Nephron progenitor cell (in vitro differentiated cells): Measurements from ENCODE around the gene RASL12.

Experiments used
- DNase-seq: peaks from one replicate; pipeline ENCODE4 v3.0.0; 2021
- H3K27ac Mint-ChIP-seq: 2 replicates; pipeline ENCODE4 v1.8.0; 2021; ENCODE audit warnings: mild to moderate bottlenecking, moderate library complexity, mixed read lengths
- H3K27me3 Mint-ChIP-seq: 2 replicates; pipeline ENCODE4 v1.8.0; 2021; ENCODE audit warnings: mild to moderate bottlenecking, low read depth, mixed read lengths; ENCODE audit not compliant: poor library complexity
- H3K36me3 Mint-ChIP-seq: 2 replicates; pipeline ENCODE4 v1.8.0; 2021; ENCODE audit warnings: low read depth, mixed read lengths
- H3K4me1 Mint-ChIP-seq: 2 replicates; pipeline ENCODE4 v1.8.0; 2021; ENCODE audit warnings: mixed read lengths
- H3K4me3 Mint-ChIP-seq: 2 replicates; pipeline ENCODE4 v1.8.0; 2021; ENCODE audit warnings: mild to moderate bottlenecking, moderate library complexity, mixed read lengths
- H3K9me3 Mint-ChIP-seq: 2 replicates; pipeline ENCODE4 v1.8.0; 2021; ENCODE audit warnings: mild to moderate bottlenecking, moderate library complexity, mixed read lengths
- TF ChIP-seq, protein P1 (sequence below): fragments of 200-600 bp; sonication (generic); IDR thresholded peaks from 2 replicates; pipeline ENCODE4 v1.5.0; 2021; ENCODE audit warnings: antibody characterized with exemption

The RASL12 gene

DNA sequence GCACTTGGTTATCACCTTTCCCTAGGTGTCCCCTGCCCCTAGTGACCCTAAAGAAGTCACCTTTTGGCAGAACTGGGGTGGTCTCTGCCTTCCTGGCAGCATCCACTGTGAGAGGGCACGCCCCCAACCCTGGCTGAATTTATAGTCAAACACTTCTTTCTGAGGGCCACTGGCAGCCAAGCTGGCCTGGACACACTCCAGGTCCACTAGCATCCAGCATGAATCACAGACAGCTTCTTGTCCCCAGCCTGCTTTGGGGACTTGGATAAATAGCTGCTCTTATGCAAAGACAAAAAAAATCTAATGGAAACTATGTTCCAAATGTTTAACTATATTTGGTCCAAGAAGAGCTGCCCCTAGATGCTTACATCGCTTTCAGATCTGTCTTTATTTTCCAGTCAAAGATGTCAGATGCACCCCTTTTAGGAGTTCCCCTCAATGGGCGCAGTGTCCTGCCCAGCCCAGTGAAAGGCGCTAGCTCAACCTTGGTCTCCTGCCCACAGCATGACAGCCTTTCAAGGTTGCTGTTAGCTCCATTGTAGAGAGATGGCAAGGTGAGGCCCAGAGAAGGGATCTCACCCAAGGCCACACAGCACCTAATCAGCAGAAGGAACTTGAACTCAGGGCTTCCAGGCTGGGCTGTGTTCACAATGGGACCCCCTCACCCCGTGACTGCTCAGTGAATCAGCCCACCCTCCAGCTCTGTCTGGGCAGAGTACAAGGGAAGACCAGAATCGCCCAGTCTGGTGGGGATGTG, 7.0 kb downstream of the RASL12 start:
- TF ChIP-seq, protein P1, sequence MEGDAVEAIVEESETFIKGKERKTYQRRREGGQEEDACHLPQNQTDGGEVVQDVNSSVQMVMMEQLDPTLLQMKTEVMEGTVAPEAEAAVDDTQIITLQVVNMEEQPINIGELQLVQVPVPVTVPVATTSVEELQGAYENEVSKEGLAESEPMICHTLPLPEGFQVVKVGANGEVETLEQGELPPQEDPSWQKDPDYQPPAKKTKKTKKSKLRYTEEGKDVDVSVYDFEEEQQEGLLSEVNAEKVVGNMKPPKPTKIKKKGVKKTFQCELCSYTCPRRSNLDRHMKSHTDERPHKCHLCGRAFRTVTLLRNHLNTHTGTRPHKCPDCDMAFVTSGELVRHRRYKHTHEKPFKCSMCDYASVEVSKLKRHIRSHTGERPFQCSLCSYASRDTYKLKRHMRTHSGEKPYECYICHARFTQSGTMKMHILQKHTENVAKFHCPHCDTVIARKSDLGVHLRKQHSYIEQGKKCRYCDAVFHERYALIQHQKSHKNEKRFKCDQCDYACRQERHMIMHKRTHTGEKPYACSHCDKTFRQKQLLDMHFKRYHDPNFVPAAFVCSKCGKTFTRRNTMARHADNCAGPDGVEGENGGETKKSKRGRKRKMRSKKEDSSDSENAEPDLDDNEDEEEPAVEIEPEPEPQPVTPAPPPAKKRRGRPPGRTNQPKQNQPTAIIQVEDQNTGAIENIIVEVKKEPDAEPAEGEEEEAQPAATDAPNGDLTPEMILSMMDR: no peak
- no peak overlapping the region for H3K4me3 Mint-ChIP-seq
- no peak for DNase-seq
- peaks cover 3% of the 10 kb centered on the region for H3K27me3 Mint-ChIP-seq
- peaks cover 52% of the 10 kb centered on the region for H3K4me1 Mint-ChIP-seq
- H3K36me3 Mint-ChIP-seq: peaks cover 45% of the 10 kb centered on the region
- H3K27ac Mint-ChIP-seq: no peak overlapping the region
- H3K9me3 Mint-ChIP-seq: no peaks in the 10 kb centered on the region

DNA sequence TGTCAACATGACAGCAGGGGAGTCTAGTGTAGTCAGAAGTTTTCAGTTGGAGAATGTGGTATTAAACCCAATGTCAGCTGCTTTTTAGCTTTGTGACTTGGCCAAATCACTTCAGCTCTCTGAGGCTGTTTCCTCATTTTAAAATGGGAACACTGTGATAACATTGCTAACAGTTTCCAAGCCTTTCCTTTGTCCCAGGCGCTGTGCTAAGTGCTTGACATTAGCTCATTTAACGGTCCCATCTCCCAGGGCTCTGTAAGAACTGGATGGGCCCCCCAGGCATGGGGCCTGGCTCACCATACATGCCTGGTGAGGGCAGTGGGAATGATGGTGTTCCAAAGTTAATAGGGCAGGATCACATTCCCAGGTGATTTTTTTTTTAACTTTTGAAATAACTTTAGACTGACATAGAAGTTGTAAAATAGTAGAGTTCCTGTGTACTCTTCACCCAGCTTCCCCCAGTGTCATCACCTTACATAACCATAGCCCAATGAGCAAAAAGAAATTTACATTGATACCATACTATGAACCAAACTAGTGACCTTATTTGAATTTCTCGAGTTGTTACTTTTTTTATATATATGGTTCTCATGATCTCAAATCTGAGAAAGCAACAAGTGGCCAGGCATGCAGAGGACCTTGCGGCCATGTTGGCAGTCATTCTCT, 7.7 kb downstream of the RASL12 start:
- DNase-seq: no peak
- TF ChIP-seq, protein P1: no peak
- Mint-ChIP-seq H3K36me3 (peaks cover 46% of the 10 kb centered on the region), H3K27ac (no peak overlapping the region), H3K4me3 (no peak overlapping the region), H3K9me3 (no peaks in the 10 kb centered on the region), H3K4me1 (peaks cover 50% of the 10 kb centered on the region), H3K27me3 (peaks cover 3% of the 10 kb centered on the region)

DNA sequence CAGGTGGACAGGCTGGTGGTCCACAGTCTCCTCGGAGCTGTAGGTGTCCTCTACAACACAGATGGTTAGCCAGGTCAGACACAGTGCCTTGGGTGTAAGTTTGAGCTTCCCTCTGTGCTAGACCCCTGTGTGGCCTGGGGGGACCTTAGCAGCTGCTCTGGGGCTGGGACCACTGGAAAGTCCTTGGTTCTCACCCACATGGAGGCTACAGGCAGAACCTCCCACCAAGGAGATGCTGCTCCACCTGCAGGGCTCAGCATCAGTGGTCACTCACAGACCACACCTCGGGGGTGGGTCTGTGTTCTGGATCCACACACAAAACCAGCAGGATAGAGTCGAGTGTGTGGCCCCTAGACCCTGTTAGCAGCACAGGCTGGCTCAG, 8.4 kb downstream of the RASL12 start:
- peaks cover 52% of the 10 kb centered on the region for H3K4me1 Mint-ChIP-seq
- no peak for DNase-seq
- TF ChIP-seq, protein P1: no peak
- H3K27me3 Mint-ChIP-seq: peaks cover 3% of the 10 kb centered on the region
- peaks cover 46% of the 10 kb centered on the region for H3K36me3 Mint-ChIP-seq
- no peak overlapping the region for H3K27ac Mint-ChIP-seq
- no peaks in the 10 kb centered on the region for H3K9me3 Mint-ChIP-seq
- H3K4me3 Mint-ChIP-seq: no peak overlapping the region

DNA sequence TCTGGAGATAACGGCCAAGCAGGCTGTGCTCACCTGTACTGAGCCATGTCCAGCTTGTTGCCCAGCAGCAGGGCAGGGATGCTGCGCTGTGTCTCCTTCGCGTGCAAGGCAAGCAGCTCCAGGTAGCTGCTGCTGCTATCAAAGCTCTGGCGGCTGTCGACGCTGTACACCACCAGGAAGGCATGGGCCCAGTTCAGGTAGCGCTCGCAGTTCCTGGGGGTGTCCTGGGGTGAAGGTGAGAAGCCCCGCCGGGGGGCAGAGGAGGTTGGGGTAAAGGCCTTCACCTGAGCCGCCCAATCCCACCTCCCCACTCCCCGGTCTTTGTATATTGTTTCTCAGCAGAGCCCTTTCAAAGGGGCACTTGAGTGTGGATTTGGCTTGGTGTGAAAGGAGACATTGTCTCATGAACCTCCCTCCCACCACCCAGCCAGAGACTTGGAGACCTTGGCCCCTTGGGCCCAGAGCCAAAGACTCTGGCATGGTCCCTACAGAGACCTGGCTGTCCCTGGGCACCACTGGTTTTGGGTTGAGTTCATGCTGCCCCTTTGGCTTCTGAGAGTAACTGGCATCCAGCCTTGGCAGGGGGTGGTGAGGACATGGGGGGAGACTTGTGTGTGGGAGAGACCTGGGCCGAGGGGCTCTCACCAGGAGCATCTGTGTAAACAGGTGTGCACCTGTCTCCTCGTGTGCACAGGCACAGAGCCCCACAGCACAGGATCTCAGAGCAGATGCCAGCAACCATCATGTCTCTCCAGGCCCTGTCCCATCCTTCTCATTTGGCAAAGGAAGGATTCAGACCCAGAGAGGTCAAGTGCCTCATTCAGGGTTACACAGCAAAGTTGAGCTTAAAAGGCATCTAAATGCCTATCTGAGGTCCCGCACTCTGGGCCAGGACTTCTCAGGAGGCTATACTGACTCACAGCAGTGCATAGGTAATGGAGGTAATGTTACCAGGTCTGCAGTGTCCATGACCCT, 9.1 kb downstream of the RASL12 start:
- H3K27ac Mint-ChIP-seq: peak overlapping the region; percentile 22
- no peak overlapping the region for H3K4me3 Mint-ChIP-seq
- H3K9me3 Mint-ChIP-seq: no peaks in the 10 kb centered on the region
- H3K4me1 Mint-ChIP-seq: peaks cover 55% of the 10 kb centered on the region
- TF ChIP-seq, protein P1: no peak
- peaks cover 46% of the 10 kb centered on the region for H3K36me3 Mint-ChIP-seq
- no peak for DNase-seq
- H3K27me3 Mint-ChIP-seq: peaks cover 3% of the 10 kb centered on the region

DNA sequence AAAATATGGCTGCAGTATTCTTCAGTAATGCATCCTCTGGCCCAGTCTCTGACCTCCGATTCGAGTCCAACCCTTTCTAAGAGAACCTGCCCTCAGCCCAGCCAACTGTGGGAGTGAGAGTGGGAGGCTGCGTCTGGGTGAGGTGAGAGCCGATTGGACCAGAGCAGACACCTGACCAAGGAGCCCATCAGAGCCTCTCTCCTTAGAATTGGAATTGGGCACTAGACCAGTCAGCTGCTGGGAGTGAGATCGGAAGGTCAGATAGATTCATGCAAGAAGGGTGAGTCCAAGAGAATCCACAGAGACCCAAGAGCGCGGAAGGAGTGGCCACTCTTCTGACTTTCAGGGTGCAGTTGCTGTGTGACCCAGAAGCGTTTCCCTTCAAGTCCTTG, 10.2 kb downstream of the RASL12 start:
- H3K36me3 Mint-ChIP-seq: peaks cover 44% of the 10 kb centered on the region
- TF ChIP-seq, protein P1: no peak

More for the DNA sequence above, 10.2 kb downstream of the RASL12 start:
- DNase-seq: no peak
- peak overlapping the region; percentile 88 for H3K27ac Mint-ChIP-seq
- peaks cover 6% of the 10 kb centered on the region for H3K27me3 Mint-ChIP-seq
- peaks cover 43% of the 10 kb centered on the region for H3K4me1 Mint-ChIP-seq
- H3K9me3 Mint-ChIP-seq: no peaks in the 10 kb centered on the region
- no peak overlapping the region for H3K4me3 Mint-ChIP-seq
